Measurements from ENCODE around the gene ADM2. TPM values are rescaled to one million over a fixed set of nuclear protein-coding genes. Genes with fewer than 3 reads are reported as not detected.

ADM2 gene
- polyA plus RNA-seq, 2 donors: 2.2 to 3.6 TPM

DNA sequence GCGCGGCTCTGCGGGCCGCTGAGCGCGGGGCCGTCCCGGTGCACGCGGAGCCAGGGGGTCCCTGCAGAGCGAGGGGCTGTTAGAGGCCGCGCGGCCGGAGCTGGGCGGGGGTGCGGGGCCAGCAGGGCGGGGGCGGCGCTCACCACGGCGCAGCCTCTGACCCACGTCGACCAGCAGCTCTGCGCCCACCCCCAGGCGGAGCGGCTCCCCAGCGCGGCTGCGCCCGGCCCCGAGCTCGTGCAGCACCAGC, 44.4 kb downstream of the ADM2 start:
- Histone ChIP-seq H3K27ac (ENCODE audit: low read depth in 2 of 2, low read length in 1 of 2) (peak overlapping the region; percentile 90 to 100), H3K27me3 (ENCODE audit: control insufficient read depth in 1 of 2, insufficient read depth in 2 of 2, low read length in 2 of 2) (no peaks in the 10 kb centered on the region), H3K9me3 (ENCODE audit: control insufficient read depth in 2 of 2, insufficient read depth in 1 of 2, low read depth in 1 of 2, low read length in 1 of 2) (peaks cover 0 to 2% of the 10 kb centered on the region in 2 donors), H3K4me3 (ENCODE audit: low read depth in 1 of 2, low read length in 2 of 2) (peak overlapping the region; percentile 62 to 75), H3K4me1 (ENCODE audit: control insufficient read depth in 2 of 2, insufficient read depth in 2 of 2, low read length in 1 of 2) (peaks cover 13 to 37% of the 10 kb centered on the region in 2 donors), H3K36me3 (ENCODE audit: control insufficient read depth in 2 of 2, insufficient read depth in 2 of 2, low read length in 1 of 2) (peaks cover 15 to 31% of the 10 kb centered on the region in 2 donors)
- WGBS, 2 donors: 0% methylated on average over 20 to 33 of the region's 33 CpGs

GRCh38 chr22:50526108-50526833, 44.9 kb downstream of the ADM2 start:
- H3K9me3 ChIP-seq (ENCODE audit: control insufficient read depth in 2 of 2, insufficient read depth in 1 of 2, low read depth in 1 of 2, low read length in 1 of 2): peaks cover 0 to 2% of the 10 kb centered on the region in 2 donors
- 1% methylated on average over 46 to 77 of the region's 77 CpGs for WGBS, 2 donors
- H3K27ac ChIP-seq (ENCODE audit: low read depth in 2 of 2, low read length in 1 of 2): peak overlapping the region; percentile 90 to 100
- H3K4me3 ChIP-seq (ENCODE audit: low read depth in 1 of 2, low read length in 2 of 2): peak overlapping the region; percentile 62 to 75
- H3K27me3 ChIP-seq (ENCODE audit: control insufficient read depth in 1 of 2, insufficient read depth in 2 of 2, low read length in 2 of 2): no peaks in the 10 kb centered on the region
- peaks cover 15 to 27% of the 10 kb centered on the region in 2 donors for H3K36me3 ChIP-seq (ENCODE audit: control insufficient read depth in 2 of 2, insufficient read depth in 2 of 2, low read length in 1 of 2)
- peaks cover 13 to 37% of the 10 kb centered on the region in 2 donors for H3K4me1 ChIP-seq (ENCODE audit: control insufficient read depth in 2 of 2, insufficient read depth in 2 of 2, low read length in 1 of 2)

DNA sequence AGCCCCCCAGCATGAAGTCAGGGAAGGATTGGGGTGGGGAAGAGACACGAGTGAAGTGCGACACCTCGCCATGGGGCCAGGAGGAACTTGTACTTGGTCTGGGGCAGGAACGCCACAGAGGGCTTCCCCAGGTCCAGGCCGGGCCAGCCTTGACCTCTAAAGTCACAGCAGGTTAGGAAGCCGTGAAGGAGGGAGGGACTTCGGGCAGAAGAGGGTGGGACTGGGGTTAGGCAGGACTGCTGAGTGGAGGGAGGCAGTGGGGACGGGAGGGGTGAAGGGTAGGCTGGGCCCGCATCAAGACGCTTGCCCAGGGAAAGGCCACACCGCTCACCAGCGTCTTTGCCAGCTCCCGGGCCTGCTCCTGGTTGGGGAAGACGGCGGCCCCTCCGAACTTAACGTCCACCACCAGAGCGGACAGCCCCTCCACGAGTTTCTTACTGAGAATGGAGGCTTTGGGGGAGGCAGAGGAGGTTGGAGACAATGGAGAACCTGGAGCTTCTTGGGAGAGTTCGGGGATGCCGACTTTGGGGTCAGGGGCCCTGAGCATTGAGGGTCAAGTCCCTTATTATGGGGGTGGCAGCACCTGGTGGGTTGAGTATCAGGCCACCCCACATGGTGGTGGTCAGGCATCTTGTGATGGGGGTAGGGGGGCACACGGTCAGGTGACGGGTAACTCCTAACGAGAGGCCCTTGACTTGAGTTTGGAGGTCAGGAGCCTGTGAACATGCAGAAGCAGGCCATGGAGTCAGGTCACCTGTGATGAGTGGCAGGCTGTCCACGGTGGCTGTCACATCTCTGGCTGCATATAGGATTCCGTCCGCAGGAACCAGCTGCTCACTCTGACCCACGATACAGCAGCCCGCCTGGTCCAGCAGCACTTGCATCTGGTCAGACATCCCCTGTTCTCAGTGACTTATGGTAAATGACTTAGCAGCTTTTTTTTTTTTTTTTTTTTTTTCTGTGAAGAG, 45.8 kb downstream of the ADM2 start:
- Histone ChIP-seq H3K4me3 (ENCODE audit: low read depth in 1 of 2, low read length in 2 of 2) (peak overlapping the region; percentile 62 to 75), H3K27me3 (ENCODE audit: control insufficient read depth in 1 of 2, insufficient read depth in 2 of 2, low read length in 2 of 2) (no peaks in the 10 kb centered on the region), H3K4me1 (ENCODE audit: control insufficient read depth in 2 of 2, insufficient read depth in 2 of 2, low read length in 1 of 2) (peaks cover 13 to 37% of the 10 kb centered on the region in 2 donors), H3K9me3 (ENCODE audit: control insufficient read depth in 2 of 2, insufficient read depth in 1 of 2, low read depth in 1 of 2, low read length in 1 of 2) (peaks cover 0 to 2% of the 10 kb centered on the region in 2 donors), H3K36me3 (ENCODE audit: control insufficient read depth in 2 of 2, insufficient read depth in 2 of 2, low read length in 1 of 2) (peaks cover 7 to 19% of the 10 kb centered on the region in 2 donors), H3K27ac (ENCODE audit: low read depth in 2 of 2, low read length in 1 of 2) (peak overlapping the region; percentile 90 to 100)
- 37 to 48% methylated on average over 28 to 29 of the region's 29 CpGs for WGBS, 2 donors

- H3K4me3 ChIP-seq (ENCODE audit: low read depth in 1 of 2, low read length in 2 of 2): no peak overlapping the region
- 88 to 90% methylated on average over 18 of the region's 18 CpGs for WGBS, 2 donors
- peak overlapping the region in 1 of 2 donors; percentile 99 for H3K27ac ChIP-seq (ENCODE audit: low read depth in 2 of 2, low read length in 1 of 2)
- H3K27me3 ChIP-seq (ENCODE audit: control insufficient read depth in 1 of 2, insufficient read depth in 2 of 2, low read length in 2 of 2): no peaks in the 10 kb centered on the region
- H3K4me1 ChIP-seq (ENCODE audit: control insufficient read depth in 2 of 2, insufficient read depth in 2 of 2, low read length in 1 of 2): peaks cover 13 to 39% of the 10 kb centered on the region in 2 donors
- peaks cover 0 to 2% of the 10 kb centered on the region in 2 donors for H3K9me3 ChIP-seq (ENCODE audit: control insufficient read depth in 2 of 2, insufficient read depth in 1 of 2, low read depth in 1 of 2, low read length in 1 of 2)
- peaks cover 3 to 9% of the 10 kb centered on the region in 2 donors for H3K36me3 ChIP-seq (ENCODE audit: control insufficient read depth in 2 of 2, insufficient read depth in 2 of 2, low read length in 1 of 2)
These were observed 46.8 kb downstream of the ADM2 start for GRCh38 chr22:50527921-50528681.

DNA sequence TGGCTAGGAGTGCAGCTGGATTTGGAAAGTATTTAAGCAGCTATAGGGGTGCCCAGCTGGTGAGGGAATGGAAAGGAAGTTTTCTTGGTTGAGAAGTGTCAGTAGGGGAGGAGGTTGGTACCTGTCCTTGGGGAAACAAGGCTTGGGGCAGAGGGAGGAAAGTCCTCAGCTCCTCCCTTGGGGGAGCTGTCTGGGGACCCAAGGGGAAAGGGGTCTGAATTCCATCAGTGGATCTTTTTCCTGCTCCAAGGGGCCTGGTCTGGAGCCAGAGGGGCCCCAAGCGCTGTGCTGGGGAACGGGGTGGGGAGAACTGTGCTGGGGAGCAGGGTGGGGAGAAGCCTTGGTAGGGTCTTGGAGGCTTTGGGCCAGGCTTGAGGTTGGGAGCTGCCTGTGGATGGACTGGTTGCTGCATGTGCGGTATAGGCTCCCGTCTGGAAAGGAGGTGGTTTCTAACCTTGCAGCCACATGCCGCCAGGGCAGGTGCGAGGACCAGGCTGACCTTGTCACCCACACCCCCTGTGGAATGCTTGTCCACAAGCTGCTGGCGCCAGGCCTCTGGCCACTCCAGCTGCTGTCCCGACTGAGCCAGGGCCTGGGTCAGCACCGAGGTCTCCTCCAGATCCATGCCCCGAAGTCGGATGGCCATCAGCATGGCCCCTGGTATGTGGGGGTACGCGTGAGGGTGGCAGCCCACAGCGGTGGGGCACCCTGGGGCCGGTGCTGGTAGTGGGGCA, 47.5 kb downstream of the ADM2 start:
- 60 to 66% methylated on average over 15 of the region's 15 CpGs for WGBS, 2 donors
- no peaks in the 10 kb centered on the region for H3K27me3 ChIP-seq (ENCODE audit: control insufficient read depth in 1 of 2, insufficient read depth in 2 of 2, low read length in 2 of 2)
- H3K9me3 ChIP-seq (ENCODE audit: control insufficient read depth in 2 of 2, insufficient read depth in 1 of 2, low read depth in 1 of 2, low read length in 1 of 2): peaks cover 0 to 2% of the 10 kb centered on the region in 2 donors
- H3K4me3 ChIP-seq (ENCODE audit: low read depth in 1 of 2, low read length in 2 of 2): peak overlapping the region; percentile 59 to 63
- H3K4me1 ChIP-seq (ENCODE audit: control insufficient read depth in 2 of 2, insufficient read depth in 2 of 2, low read length in 1 of 2): peaks cover 11 to 35% of the 10 kb centered on the region in 2 donors
- H3K27ac ChIP-seq (ENCODE audit: low read depth in 2 of 2, low read length in 1 of 2): peak overlapping the region; percentile 96 to 99
- H3K36me3 ChIP-seq (ENCODE audit: control insufficient read depth in 2 of 2, insufficient read depth in 2 of 2, low read length in 1 of 2): peaks cover 0 to 1% of the 10 kb centered on the region in 2 donors

DNA sequence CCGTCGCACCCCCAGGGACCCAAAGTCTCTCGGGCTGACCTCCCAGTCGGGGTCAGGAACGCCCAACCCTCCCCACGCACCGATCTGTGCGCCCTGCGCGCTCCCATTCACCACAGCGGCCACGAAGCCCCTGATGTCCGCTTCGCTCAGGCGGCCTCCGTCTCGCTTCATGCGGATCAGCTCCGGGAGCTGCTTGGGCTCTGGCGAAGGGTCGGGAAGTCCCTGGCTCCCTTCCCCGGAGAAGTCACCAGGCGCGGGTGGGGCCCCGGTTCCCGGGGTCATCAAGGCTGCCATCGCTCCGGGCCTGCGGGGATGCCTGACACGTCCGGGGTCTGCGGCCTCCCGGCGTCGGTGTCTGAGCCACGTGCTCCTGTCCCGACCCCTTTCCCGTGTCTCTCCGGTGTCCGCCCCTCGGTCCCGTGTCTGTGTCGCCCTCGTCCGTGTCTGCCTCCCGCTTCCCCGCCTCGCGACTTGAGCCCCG, 48.1 kb downstream of the ADM2 start:
- Histone ChIP-seq H3K4me3 (ENCODE audit: low read depth in 1 of 2, low read length in 2 of 2) (peak overlapping the region; percentile 59 to 63), H3K27ac (ENCODE audit: low read depth in 2 of 2, low read length in 1 of 2) (peak overlapping the region; percentile 96 to 99), H3K4me1 (ENCODE audit: control insufficient read depth in 2 of 2, insufficient read depth in 2 of 2, low read length in 1 of 2) (peaks cover 5 to 29% of the 10 kb centered on the region in 2 donors), H3K9me3 (ENCODE audit: control insufficient read depth in 2 of 2, insufficient read depth in 1 of 2, low read depth in 1 of 2, low read length in 1 of 2) (peaks cover 0 to under 1% of the 10 kb centered on the region in 2 donors), H3K27me3 (ENCODE audit: control insufficient read depth in 1 of 2, insufficient read depth in 2 of 2, low read length in 2 of 2) (no peaks in the 10 kb centered on the region), H3K36me3 (ENCODE audit: control insufficient read depth in 2 of 2, insufficient read depth in 2 of 2, low read length in 1 of 2) (no peaks in the 10 kb centered on the region)
- 12 to 17% methylated on average over 47 to 50 of the region's 50 CpGs for WGBS, 2 donors

DNA sequence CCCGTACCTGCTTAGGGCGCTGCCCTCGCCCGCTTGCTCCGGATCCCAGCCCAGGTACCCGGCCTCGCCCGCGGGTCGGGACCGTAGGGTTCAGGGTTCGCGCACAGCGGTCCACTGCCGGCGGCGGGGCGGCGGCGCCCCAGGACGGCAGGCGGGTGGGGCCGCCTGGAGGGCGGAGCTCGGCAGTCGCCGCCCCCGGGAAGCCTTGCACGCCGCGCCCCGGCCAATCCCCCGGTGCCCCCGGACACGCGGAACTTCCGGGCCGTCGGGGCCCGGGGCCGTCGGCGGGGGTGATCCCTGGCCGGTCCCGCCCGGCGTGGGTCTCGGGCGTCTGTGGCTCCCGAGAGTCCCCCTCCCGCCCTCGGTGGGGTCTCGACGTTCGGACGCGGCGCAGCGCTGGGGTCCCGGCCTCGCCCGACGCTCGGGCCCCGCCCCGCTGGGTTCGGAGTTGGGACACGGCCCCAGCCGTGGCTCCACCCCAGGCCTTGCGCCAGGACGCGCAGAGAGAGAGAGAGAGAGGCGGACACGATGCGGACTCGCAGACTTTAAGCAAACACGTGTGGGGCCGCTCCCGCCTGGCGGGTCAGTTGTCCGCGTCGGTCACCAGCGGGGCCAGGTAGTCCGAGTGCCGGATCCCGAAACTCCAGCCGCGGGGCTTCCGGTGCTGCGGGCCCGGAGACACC, 48.7 kb downstream of the ADM2 start, which contains the start of gene TYMP:
TYMP (minus strand) TSS at position 116 of the 683 bp plus-strand sequence. CDS start 303 bp downstream, outside the sequence.
- H3K4me1 ChIP-seq (ENCODE audit: control insufficient read depth in 2 of 2, insufficient read depth in 2 of 2, low read length in 1 of 2): peaks cover 5 to 24% of the 10 kb centered on the region in 2 donors
- H3K9me3 ChIP-seq (ENCODE audit: control insufficient read depth in 2 of 2, insufficient read depth in 1 of 2, low read depth in 1 of 2, low read length in 1 of 2): no peaks in the 10 kb centered on the region
- peak within 1 kb of the TSS; percentile 59 to 63 for H3K4me3 ChIP-seq (ENCODE audit: low read depth in 1 of 2, low read length in 2 of 2)
- no peaks in the 10 kb centered on the region for H3K36me3 ChIP-seq (ENCODE audit: control insufficient read depth in 2 of 2, insufficient read depth in 2 of 2, low read length in 1 of 2)
- no peaks in the 10 kb centered on the region for H3K27me3 ChIP-seq (ENCODE audit: control insufficient read depth in 1 of 2, insufficient read depth in 2 of 2, low read length in 2 of 2)
- WGBS, 2 donors: 1% methylated on average over 70 to 92 of the region's 92 CpGs
- peak within 1 kb of the TSS; percentile 96 to 99 for H3K27ac ChIP-seq (ENCODE audit: low read depth in 2 of 2, low read length in 1 of 2)

GRCh38 chr22:50530580-50530876, 49.2 kb downstream of the ADM2 start:
- Histone ChIP-seq H3K4me3 (ENCODE audit: low read depth in 1 of 2, low read length in 2 of 2) (peak overlapping the region; percentile 59 to 63), H3K9me3 (ENCODE audit: control insufficient read depth in 2 of 2, insufficient read depth in 1 of 2, low read depth in 1 of 2, low read length in 1 of 2) (no peaks in the 10 kb centered on the region), H3K27me3 (ENCODE audit: control insufficient read depth in 1 of 2, insufficient read depth in 2 of 2, low read length in 2 of 2) (no peaks in the 10 kb centered on the region), H3K36me3 (ENCODE audit: control insufficient read depth in 2 of 2, insufficient read depth in 2 of 2, low read length in 1 of 2) (no peaks in the 10 kb centered on the region), H3K4me1 (ENCODE audit: control insufficient read depth in 2 of 2, insufficient read depth in 2 of 2, low read length in 1 of 2) (peaks cover 5 to 23% of the 10 kb centered on the region in 2 donors), H3K27ac (ENCODE audit: low read depth in 2 of 2, low read length in 1 of 2) (peak overlapping the region; percentile 96 to 99)
- WGBS, 2 donors: 2% methylated on average over 21 of the region's 21 CpGs
